Uterus (tissue), 4 donors: ENCODE results near the gene COL6A1. TPM values are rescaled to one million over a fixed set of nuclear protein-coding genes. Genes with fewer than 3 reads are reported as not detected.

Source experiments
- DNase-seq, 2 donors: peaks; one replicate each; pipeline ENCODE4 v3.0.0-alpha.2; 2019 to 2020
- H3K27ac ChIP-seq, 2 donors: fragments of 200-600 bp; sonication (generic); 1 replicate in 1 of 2; 2 replicates in 1 of 2; pipeline ENCODE4 v1.5.1; 2016 to 2018
- H3K27me3 ChIP-seq, 2 donors: fragments of 200-600 bp; sonication (generic); one replicate each; pipeline ENCODE4 v1.5.1; 2018 to 2019; ENCODE audit warnings: control low read depth in 1 of 2
- H3K36me3 ChIP-seq, 2 donors: fragments of 200-600 bp; sonication (generic); one replicate each; pipeline ENCODE4 v1.5.1; 2019; ENCODE audit warnings: control low read depth in 1 of 2
- H3K4me1 ChIP-seq, 2 donors: fragments of 200-600 bp; sonication (generic); one replicate each; pipeline ENCODE4 v1.5.1; 2018 to 2019; ENCODE audit warnings: control low read depth in 1 of 2
- H3K4me3 ChIP-seq, 2 donors: fragments of 200-600 bp; sonication (generic); 1 replicate in 1 of 2; 2 replicates in 1 of 2; pipeline ENCODE4 v1.5.1; 2018 to 2019; ENCODE audit warnings: mild to moderate bottlenecking in 1 of 2
- H3K9me3 ChIP-seq, 2 donors: fragments of 200-600 bp; sonication (generic); one replicate each; pipeline ENCODE4 v1.5.1; 2019; ENCODE audit warnings: control low read depth in 1 of 2
- POLR2A ChIP-seq, 2 donors: fragments of 450-650 bp; IDR thresholded peaks; one replicate each; pipeline ENCODE4 v1.6.1; 2016; ENCODE audit warnings: antibody characterized with exemption in 2 of 2, mild to moderate bottlenecking in 1 of 2, moderate library complexity in 1 of 2
- intact Hi-C: fragments of 100-400 bp; cut with DNase I; formaldehyde crosslinking; loops from one replicate; pipeline ENCODE4 v1.15.1; 2023; ENCODE audit warnings: low total_unique reads
- total RNA-seq, 4 donors: library from RNA; depleted of rRNA in 3 of 4; stranded (reverse); fragments of >200 nt in 3 of 4; gene quantifications; one replicate each; pipeline versions ENCODE4 v1.1.0 to v1.2.4, GENCODE V29; 2014 to 2023
- TF ChIP-seq, protein P1 (sequence below), 4 experiments: fragments of 200-600 bp in 2 of 4; fragments of 450-650 bp in 2 of 4; sonication (generic) in 2 of 4; IDR thresholded peaks; one replicate each; pipeline ENCODE4 v1.5.1; 2016 to 2019; ENCODE audit warnings: antibody characterized with exemption in 4 of 4, mild to moderate bottlenecking in 2 of 4, moderate library complexity in 1 of 4
- donor health status: DM: yes; HTN: yes; CAD: no.

COL6A1 gene
- total RNA-seq, 4 donors from 2014 or later = 621 to 1,160 (median 804) TPM

DNA sequence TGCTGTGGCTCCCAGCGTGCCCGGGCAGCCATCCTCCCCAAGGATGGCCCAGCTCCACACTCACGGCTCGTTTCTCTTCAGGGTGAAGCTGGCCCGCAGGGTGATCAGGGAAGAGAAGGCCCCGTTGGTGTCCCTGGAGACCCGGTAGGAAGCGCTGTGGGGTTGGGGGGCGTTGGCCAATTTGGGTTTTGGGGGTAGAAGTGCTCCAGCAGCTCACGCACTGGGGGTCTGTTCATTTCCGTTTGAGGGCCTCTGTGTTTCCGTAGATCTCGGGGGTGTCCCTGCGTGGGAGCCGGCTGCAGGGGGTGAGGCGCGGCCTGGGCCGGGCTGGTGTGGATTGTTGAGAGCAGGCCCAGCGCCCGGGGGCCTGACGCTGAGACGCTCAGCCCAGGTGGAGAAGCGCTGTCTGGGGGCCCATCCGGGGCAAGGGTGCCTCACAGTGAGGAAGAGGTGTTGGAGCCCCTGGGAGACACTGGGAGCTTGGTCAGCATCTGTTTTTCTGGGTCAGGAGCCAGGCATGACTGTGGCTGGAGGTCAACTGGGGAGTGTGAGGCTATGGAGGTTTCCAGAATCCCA is 12.6 kb downstream of the COL6A1 start:
- intact Hi-C loops = no loop called here
- no peaks in the 10 kb centered on the region for H3K4me1 ChIP-seq
- H3K27me3 ChIP-seq = no peaks in the 10 kb centered on the region
- no peak for TF ChIP-seq POLR2A (IDR thresholded peaks at IDR 0.05)
- TF ChIP-seq, protein P1, sequence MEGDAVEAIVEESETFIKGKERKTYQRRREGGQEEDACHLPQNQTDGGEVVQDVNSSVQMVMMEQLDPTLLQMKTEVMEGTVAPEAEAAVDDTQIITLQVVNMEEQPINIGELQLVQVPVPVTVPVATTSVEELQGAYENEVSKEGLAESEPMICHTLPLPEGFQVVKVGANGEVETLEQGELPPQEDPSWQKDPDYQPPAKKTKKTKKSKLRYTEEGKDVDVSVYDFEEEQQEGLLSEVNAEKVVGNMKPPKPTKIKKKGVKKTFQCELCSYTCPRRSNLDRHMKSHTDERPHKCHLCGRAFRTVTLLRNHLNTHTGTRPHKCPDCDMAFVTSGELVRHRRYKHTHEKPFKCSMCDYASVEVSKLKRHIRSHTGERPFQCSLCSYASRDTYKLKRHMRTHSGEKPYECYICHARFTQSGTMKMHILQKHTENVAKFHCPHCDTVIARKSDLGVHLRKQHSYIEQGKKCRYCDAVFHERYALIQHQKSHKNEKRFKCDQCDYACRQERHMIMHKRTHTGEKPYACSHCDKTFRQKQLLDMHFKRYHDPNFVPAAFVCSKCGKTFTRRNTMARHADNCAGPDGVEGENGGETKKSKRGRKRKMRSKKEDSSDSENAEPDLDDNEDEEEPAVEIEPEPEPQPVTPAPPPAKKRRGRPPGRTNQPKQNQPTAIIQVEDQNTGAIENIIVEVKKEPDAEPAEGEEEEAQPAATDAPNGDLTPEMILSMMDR (IDR thresholded peaks at IDR 0.05) = no peak
- no peak overlapping the region for H3K4me3 ChIP-seq
- peak overlapping the region; percentile 77 to 78 for H3K27ac ChIP-seq
- H3K36me3 ChIP-seq = no peaks in the 10 kb centered on the region
- peak in 1 of 2 donors; percentile 47 for DNase-seq
- H3K9me3 ChIP-seq = no peaks in the 10 kb centered on the region

- no peak overlapping the region for H3K4me3 ChIP-seq
- H3K27ac ChIP-seq = peak overlapping the region; percentile 77 to 78
- TF ChIP-seq POLR2A (IDR thresholded peaks at IDR 0.05) = no peak
- TF ChIP-seq, protein P1 (IDR thresholded peaks at IDR 0.05) = no peak
- H3K36me3 ChIP-seq = no peaks in the 10 kb centered on the region
- intact Hi-C loops = no loop called here
- H3K9me3 ChIP-seq = no peaks in the 10 kb centered on the region
- DNase-seq = peak; percentile 19 to 21
- H3K4me1 ChIP-seq = no peaks in the 10 kb centered on the region
- no peaks in the 10 kb centered on the region for H3K27me3 ChIP-seq
These were observed 13.5 kb downstream of the COL6A1 start for GRCh38 chr21:45994759-45995685.

- H3K9me3 ChIP-seq = no peaks in the 10 kb centered on the region
- H3K4me3 ChIP-seq = no peak overlapping the region
- TF ChIP-seq, protein P1 (IDR thresholded peaks at IDR 0.05) = no peak
- no peak for TF ChIP-seq POLR2A (IDR thresholded peaks at IDR 0.05)
- no peaks in the 10 kb centered on the region for H3K4me1 ChIP-seq
- H3K27ac ChIP-seq = peak overlapping the region; percentile 77 to 78
- peak; percentile 44 to 55 for DNase-seq
- no peaks in the 10 kb centered on the region for H3K36me3 ChIP-seq
- intact Hi-C loops = no loop called here
- H3K27me3 ChIP-seq = no peaks in the 10 kb centered on the region
These were observed 14.2 kb downstream of the COL6A1 start for GRCh38 chr21:45995686-45996179.

- peak overlapping the region; percentile 77 to 78 for H3K27ac ChIP-seq
- no peaks in the 10 kb centered on the region for H3K4me1 ChIP-seq
- TF ChIP-seq POLR2A (IDR thresholded peaks at IDR 0.05) = no peak
- TF ChIP-seq, protein P1 (IDR thresholded peaks at IDR 0.05) = no peak
- H3K27me3 ChIP-seq = no peaks in the 10 kb centered on the region
- H3K9me3 ChIP-seq = no peaks in the 10 kb centered on the region
- intact Hi-C loops = no loop called here
- peak; percentile 20 to 23 for DNase-seq
- no peaks in the 10 kb centered on the region for H3K36me3 ChIP-seq
- no peak overlapping the region for H3K4me3 ChIP-seq
These were observed 15.0 kb downstream of the COL6A1 start for GRCh38 chr21:45996311-45997204.
